Sigmoid colon (tissue), 4 donors: ENCODE data around the gene IMMP2L.

ENCODE experiments used
- EP300 ChIP-seq, 4 donors: sonication (generic); formaldehyde crosslinking; IDR thresholded peaks; one replicate each; pipeline ENCODE4 v1.6.1; 2017; ENCODE audit warnings: antibody characterized with exemption in 4 of 4
- POLR2A ChIP-seq, 2 donors: fragments of 450-650 bp; IDR thresholded peaks; one replicate each; pipeline ENCODE4 v1.6.1; 2016; ENCODE audit warnings: antibody characterized with exemption in 2 of 2, mild to moderate bottlenecking in 2 of 2, moderate library complexity in 2 of 2
- POLR2AphosphoS5 ChIP-seq, 4 donors: sonication (generic); formaldehyde crosslinking; IDR thresholded peaks; one replicate each; pipeline ENCODE4 v1.6.1; 2017; ENCODE audit warnings: antibody characterized with exemption in 4 of 4
- TF ChIP-seq, protein P1 (sequence below), 4 experiments: fragments of 450-650 bp in 3 of 4; fragments of 200-600 bp in 1 of 4; IDR thresholded peaks; one replicate each; pipeline ENCODE4 v1.5.1; 2016 to 2019; ENCODE audit warnings: antibody characterized with exemption in 4 of 4, mild to moderate bottlenecking in 3 of 4, moderate library complexity in 2 of 4

DNA sequence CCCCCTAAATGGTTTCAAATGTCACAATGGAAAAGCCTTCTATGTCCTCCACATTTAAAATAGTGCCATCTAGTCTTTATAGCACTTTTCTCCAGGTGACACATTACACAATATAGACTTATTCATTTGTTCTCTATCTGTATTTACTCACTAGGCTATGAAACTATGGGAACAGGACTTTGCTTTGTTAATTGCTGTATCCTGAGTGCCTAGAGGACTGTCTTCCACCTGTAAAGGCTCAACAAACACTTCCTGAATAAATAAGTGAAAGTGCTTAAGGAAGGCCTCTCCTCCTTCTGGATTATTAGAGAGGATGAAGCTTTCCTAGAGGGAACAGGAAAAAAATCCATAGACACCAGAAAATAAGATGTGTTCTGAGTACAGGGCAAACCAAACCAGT lies 868.9 kb downstream of the IMMP2L start:
- TF ChIP-seq, protein P1, sequence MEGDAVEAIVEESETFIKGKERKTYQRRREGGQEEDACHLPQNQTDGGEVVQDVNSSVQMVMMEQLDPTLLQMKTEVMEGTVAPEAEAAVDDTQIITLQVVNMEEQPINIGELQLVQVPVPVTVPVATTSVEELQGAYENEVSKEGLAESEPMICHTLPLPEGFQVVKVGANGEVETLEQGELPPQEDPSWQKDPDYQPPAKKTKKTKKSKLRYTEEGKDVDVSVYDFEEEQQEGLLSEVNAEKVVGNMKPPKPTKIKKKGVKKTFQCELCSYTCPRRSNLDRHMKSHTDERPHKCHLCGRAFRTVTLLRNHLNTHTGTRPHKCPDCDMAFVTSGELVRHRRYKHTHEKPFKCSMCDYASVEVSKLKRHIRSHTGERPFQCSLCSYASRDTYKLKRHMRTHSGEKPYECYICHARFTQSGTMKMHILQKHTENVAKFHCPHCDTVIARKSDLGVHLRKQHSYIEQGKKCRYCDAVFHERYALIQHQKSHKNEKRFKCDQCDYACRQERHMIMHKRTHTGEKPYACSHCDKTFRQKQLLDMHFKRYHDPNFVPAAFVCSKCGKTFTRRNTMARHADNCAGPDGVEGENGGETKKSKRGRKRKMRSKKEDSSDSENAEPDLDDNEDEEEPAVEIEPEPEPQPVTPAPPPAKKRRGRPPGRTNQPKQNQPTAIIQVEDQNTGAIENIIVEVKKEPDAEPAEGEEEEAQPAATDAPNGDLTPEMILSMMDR (IDR thresholded peaks at IDR 0.05): no peak
- no peak for TF ChIP-seq EP300 (IDR thresholded peaks at IDR 0.05)
- no peak for TF ChIP-seq POLR2AphosphoS5 (IDR thresholded peaks at IDR 0.05)
- no peak for TF ChIP-seq POLR2A (IDR thresholded peaks at IDR 0.05)
